Putamen (tissue), 1 donor: ENCODE data around the gene STARD13.

Source experiments
- DNase-seq: peaks from one replicate; pipeline ENCODE4 v3.0.0-alpha.2; 2016; ENCODE audit warnings: low spot score

STARD13 gene, protein sequence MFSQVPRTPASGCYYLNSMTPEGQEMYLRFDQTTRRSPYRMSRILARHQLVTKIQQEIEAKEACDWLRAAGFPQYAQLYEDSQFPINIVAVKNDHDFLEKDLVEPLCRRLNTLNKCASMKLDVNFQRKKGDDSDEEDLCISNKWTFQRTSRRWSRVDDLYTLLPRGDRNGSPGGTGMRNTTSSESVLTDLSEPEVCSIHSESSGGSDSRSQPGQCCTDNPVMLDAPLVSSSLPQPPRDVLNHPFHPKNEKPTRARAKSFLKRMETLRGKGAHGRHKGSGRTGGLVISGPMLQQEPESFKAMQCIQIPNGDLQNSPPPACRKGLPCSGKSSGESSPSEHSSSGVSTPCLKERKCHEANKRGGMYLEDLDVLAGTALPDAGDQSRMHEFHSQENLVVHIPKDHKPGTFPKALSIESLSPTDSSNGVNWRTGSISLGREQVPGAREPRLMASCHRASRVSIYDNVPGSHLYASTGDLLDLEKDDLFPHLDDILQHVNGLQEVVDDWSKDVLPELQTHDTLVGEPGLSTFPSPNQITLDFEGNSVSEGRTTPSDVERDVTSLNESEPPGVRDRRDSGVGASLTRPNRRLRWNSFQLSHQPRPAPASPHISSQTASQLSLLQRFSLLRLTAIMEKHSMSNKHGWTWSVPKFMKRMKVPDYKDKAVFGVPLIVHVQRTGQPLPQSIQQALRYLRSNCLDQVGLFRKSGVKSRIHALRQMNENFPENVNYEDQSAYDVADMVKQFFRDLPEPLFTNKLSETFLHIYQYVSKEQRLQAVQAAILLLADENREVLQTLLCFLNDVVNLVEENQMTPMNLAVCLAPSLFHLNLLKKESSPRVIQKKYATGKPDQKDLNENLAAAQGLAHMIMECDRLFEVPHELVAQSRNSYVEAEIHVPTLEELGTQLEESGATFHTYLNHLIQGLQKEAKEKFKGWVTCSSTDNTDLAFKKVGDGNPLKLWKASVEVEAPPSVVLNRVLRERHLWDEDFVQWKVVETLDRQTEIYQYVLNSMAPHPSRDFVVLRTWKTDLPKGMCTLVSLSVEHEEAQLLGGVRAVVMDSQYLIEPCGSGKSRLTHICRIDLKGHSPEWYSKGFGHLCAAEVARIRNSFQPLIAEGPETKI

DNA sequence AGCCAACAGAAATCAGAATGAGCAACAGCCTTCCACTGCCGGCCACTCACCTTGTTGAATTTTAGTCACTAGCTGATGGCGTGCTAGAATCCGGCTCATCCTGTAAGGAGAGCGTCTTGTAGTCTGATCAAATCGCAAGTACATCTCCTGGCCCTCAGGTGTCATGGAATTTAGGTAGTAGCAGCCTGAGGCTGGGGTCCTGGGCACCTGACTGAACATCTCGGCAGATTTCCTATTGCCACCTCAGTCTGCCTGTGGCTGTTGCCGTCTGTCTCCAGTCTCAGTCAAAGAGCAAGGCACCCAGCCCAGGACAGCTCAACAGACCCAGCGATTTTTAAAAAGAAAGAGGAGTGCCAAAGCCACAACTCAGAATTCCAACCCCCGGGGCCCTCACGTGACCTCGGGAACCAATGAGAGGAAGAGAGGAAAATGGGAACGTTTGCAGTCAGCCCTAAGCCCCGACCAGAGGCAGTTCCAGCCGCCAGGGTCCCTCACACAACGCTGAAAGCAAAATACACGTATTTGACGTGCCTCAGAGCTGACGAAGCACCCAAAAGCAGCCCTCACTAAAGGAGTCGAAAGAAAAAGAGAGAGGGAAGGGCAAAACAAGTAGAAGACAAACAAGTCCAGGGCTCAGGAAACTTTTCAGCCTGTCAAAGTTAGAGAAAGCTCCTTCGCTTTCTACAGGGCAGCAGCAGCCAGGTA is at the start of gene STARD13:
Gene STARD13, minus strand, starts transcription at position 336 of the 705 bp plus-strand sequence. Its CDS starts 117 bp downstream, at position 219.
- DNase-seq, result peak; percentile 96

DNA sequence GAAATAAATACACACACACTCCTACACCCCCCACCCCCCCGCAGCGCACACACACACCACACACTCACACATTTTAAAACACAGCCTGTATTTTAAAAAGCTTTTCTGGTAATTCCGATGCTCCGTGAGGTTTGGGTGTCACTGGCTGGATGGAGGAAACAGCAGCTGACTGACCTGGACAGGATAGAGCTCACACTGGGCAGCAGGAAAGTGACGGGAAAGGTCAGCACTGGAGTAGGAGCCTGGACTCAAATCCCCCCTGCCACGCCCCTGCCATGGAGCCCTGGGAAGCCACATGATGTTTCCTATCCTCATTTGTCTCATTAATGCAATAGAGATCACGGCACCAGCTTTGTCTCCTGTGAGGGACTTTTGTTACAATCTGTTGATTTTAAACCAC is 49.3 kb upstream of the STARD13 start:
- DNase-seq, result no peak

DNA sequence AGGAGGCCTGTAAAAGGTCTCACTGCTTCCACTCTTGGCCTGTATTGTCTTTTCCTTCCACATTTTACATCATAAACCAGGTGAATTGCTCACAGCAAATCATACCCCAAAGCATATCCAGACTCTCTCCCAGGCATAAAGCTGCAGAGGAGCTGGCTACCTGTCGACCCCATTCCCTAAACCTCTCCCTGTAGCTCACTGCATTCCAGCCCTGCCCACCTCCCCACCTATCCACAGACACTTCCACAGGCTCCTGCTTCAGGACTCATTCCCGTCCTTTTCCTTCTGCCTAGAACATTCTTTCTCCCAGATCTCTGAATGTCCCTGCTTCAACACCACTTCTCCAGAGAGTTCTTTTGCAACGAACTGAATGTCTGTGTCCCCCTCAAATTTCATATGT is 46.4 kb upstream of the STARD13 start:
- no peak for DNase-seq

DNA sequence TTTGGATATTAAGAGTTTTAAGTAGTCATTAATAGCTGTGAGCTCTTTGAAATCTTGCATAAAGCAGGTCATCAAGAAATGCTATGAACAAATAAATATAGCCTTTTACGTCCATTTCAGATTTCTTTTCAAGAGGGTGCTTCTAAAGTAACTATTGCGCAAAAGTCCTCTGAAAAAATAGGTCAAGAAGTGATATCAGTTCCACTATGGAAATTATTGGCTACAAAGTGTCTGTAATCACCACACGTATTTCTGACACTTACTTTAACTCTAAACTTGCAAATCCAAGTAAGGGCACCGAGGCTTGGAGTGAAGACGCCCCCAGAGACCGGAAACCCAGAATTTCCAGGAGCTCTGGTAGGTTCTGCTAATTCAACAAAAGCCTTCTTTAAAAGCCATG is 44.9 kb upstream of the STARD13 start:
- no peak for DNase-seq

DNA sequence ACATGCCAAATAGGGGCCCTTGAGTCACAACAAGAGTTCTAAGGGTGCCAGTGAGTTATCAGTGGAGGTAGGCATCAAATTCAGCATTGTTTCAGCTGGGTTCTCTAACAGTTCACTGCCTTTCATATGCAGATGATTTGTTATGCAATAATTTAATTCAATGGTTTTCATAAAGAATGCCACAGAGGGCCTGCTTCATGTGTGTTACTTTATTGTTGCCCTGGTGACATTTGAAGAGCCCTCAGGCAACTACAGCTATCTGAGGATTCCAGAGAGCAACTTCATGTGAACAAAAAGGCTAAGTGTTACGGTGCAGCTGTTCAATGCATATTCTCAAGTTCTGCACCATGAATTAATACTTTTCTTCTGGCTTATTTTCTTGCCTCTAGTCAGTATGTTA is 43.1 kb upstream of the STARD13 start:
- no peak for DNase-seq

DNA sequence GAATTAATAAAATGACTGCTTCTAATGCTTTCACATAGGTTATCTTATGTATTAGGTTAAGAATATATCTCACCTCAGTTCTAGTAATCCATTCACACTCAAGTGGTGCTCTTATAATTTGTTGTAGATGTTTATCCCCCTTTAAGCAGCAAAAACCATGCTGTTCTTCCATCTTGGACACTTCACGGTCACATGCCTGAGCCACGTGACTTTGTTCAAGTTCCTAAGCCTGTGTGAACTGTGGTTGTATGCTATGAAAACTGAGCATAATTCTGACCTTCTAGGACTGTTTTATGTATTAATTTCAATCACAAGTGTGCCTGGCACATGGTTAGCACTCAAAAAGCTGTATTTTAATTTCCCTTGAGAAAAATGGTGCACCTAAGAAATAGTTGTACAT is 41.2 kb upstream of the STARD13 start:
- no peak for DNase-seq

DNA sequence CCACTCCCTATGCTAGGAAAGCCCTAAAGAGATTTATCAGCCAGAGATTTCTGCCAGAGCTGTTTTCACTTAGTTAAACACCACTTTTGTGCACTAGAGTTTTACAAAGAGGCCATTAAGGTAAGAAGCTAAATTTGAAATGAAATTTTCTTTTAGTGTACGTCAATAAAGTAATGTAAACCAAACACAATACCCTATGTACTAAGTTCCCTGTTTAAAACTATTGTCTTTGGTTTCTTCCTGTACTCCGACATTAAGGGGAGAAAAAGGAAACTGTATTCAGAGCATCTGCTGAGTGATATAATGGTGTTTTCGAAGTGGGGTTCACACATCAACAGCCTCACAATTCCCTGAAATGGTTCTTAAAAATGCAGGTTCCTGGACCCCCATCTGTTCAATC is 40.7 kb upstream of the STARD13 start:
- DNase-seq, result no peak

DNA sequence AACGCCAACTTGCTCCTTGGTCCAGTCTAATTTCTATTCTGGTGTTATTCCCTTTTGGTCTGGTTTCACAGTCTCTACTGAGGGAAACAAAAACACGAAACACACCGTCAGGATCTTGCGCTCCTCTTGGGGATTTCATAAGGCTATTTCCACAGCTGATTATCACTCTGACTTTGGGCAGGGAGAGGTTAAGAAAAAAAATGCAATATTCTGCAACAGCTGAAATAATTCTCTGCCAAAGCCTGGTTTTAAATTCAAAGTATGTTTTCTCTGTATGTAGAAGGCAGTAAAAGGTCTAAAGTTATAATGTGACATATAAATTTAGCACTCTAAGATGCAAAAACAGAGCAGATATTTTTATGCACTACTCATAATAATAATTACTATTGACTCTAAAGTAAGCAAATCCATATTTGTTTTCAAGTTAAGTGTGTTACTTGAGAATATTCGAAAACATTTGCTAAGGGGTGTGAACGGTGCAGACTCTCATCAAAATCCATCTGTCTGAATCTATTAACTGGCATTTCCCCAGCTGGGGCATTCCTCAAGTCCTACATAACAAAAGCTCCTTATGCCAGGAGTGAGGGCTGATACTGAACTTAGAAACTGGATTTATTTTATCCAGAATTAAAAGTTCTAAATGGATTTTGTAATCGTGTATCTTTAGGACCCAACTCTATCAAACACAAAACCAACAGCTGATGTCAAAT is 38.4 kb upstream of the STARD13 start:
- DNase-seq, result no peak

DNA sequence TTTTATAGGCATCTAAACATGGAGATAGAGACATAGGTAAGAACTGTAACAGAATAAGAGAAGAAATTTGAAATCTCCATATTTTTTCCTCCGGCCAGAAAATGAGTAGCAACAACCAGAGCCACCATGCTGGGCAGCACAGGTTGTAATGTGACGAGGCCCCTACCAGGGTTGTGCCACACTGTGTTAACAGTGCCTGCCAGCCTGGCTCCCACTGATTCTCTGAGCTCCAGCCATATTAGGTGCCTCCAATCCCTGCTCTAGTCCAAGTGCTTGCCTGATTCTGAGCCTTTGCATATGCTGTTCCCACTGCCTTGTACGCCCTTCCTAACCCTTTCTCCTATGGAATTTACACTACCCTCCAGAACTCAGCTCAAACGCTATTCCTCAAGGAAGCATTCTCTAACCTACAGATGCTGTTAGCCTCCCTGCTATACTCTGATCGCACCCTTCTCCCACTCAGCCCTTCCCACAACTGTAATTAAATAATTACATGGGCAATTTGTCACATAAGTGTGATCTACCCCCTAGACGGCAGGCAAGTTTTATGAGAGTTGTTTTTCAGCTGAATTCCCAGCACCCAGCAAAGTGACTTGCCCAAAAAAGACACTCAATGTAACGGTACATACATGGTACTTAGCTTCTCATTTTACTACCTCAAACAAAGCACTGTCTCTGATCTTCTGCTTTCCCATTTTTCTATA is 37.6 kb upstream of the STARD13 start:
- no peak for DNase-seq

DNA sequence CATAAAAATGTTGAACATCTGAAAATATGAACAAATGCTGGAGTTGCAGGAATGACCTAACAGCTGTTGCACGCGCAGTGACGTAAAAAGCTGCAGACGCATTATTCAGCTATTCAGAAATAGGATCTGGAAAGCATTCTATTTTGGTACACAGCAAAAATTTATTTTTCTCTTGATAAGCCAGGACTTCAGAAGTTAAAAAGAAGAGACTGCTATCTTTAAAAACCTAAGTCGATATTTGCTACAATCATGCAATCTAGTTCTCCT is 36.9 kb upstream of the STARD13 start:
- DNase-seq, result no peak

DNA sequence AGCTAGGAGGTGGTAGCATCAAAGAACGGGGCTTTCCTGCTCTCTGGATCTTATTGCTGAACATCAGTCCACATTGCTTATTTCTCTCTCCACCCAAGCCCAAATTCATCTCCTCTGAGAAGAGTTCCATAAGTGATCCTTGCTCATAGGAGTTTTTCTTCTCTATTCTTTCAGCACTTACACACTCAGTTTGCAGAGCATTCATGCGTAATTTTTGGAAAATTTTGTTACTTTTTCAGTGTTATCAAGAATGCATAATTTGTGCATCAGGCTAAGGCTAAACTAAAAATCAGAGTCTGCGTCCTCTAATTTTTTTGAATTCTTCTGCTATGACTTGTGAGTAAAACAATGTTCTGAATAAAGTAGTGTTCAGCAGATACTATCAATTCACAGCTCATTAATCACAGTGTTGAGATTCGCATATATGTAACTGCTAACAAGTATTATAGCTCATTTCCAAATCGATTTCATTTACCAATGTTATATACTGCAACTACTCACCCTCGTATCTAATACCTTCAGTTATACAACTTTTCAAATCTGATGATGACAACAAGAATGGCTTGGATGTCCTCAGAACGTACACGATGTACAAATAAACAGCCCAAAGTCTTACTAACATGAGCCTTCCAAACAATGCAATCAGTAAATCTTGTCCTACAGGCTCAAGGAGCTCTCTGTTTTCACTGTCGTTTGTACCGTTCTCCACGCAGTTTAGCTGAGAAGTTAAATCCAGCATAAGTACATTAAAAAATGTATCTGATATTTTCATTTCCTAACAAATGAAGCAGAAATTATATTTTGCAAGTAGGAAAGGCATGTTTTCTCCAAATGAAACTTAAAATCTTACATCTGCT is 36.4 kb upstream of the STARD13 start:
- DNase-seq, result no peak

DNA sequence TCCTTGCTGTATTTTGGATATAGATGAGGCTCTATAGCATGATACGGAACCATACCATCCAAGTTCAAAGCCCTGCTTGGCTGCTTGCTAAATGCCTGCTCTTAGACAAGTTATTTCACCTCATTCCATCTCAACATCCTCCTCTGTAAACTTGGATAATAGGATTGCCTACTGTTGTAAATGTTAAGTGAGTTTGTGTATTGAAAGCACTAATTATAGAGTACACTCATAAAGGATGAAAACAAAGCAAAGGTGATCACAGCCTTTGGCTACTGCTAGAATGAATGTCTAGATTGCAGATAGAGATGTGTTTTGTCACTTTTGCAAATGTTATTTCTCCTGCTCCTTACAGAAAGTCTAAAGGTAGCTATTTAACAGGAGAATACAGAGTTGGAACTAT is 34.3 kb upstream of the STARD13 start:
- DNase-seq, result no peak

DNA sequence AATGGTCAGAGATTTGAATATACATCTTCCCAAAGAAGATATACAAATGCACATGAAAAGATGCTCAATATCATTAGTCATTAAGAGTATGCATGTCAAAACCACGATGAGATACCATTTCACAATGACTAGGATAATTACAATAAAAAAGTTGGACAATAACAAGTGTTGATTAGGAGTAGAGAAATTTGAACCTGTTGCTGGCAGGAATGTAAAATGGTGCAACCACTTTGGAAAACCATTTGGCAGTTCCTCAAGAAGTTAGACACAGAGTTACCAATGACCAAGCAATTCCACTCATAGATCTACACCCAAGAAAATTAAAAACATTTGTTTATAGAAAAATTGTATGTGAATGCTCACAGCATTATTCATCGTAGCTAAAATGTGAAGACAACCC is 33.2 kb upstream of the STARD13 start:
- DNase-seq, result no peak

DNA sequence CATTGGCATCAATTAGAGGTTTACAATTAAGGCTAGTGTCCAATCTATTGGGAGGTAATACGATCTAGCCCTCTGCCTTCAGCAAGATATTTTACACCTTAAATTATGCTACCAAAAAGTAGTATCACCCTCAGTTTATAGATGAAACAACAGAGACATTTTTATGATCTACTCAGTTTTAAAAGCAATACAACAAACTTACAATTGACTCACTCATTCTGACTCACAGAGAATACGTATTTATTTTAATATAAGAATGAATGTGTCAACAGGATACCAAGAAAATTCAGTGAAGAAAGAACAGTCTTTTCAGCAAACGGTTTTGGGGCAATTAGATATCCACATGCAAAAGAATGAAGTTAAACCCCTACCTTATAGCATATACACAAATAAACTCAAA is 32.5 kb upstream of the STARD13 start:
- DNase-seq, result no peak

DNA sequence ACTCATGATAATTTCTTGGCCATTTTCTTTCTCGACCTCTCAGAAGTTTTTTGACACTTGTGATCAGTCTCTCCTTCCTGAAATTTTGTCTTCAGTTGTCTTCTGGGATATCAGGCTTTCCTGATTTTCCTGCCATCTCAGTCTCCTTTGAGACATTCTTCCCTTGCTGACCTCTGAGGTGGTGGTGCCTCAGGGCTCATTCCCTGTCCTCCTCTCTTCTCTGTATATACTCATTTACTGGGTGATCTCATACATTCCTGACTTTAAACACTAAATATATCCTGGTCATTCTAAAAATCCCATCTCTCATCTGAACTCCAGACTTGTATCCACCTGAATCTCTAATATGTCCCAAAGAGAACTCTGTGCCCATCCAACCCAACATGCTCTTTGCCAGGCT is 31.3 kb upstream of the STARD13 start:
- no peak for DNase-seq

DNA sequence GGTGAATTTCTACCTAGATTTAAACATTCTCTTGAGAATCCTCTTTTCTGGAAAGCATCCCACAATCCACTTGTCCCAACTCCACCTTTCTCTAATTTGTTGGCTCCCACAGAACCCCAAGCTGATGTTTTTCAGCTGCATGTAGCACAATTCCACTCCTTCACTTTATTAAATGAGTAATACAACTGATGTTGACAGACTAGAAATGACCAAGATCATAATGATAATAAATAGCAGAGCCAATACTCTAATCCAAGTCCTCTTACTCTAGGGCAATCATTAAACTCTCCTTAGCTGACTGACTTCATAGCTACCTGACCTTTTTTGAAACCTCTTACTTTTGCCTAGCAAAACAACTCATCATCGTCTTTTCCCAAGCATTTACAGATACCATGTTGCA is 27.9 kb upstream of the STARD13 start:
- DNase-seq, result no peak

DNA sequence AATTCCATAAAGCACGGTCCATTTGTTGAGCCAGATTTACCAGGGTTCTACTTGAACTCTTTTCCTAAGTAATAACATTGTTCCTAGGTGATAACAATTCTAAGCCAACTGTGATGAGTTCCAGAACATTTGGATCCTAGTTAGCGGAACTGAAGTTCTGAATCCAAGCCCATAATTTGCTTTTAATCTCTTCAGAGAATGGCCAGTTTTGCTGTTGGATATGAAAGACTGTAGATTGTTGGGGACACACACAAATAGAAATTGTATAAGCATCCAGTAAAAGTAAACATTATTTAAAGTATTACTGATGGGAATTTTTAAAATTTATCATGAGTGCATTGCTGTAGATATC is 27.3 kb upstream of the STARD13 start:
- no peak for DNase-seq

DNA sequence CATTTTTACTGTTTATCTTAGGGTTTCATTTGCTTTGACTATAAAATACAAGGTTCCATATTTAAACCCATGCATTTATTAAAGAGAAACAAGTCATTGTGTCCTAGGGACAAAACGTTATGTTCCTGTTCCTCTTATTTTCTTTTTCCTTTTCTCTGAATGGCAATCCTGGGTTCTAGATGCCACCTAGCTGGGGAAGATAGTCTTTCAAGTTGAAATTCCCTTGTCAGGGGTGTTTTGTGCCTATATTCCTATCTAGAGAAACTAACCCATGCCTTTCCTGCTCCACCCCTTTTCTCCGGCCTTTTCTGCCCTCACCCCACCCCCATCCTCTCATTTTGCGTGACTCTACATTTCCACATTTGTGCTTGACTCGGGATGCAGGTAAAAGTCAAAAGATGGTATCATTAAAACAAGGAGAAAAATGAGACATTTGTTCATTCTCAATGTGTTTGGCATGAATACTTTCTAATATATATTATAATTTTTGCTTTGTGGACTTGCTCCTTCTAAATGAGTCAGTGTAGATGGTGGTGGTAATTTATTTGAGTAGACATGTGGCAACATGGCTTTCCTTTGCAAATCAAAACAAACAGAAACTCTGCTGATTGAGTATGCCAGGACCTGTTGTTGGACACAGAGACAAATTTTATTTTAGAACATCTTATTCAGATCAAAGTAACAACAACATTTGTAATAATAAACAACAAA is 26.8 kb upstream of the STARD13 start:
- DNase-seq, result peak; percentile 49

DNA sequence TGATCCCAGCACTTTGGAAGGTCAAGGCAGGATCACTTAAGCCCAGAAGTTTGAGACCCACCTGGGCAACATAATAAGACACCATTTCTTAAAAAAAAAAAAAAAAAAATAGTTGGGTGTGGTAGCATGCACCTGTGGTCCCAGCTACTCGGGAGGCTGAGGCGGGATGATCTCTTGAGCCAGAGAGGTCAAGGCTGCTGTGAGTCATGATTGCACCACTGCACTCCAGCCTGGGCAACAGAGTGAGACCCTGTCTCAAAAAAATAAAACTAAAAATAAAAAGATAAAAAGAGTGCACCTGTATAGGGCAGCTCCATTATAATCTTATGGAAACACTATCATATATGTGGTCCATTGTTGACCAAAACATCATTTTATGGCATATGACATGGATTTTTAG is 25.5 kb upstream of the STARD13 start:
- DNase-seq, result no peak
